HG03460 (cell line): Measurements from ENCODE around the gene TFRC.
A peak's percentile ranks its signal among the peaks of the same experiment; 100 is the strongest.
"Not testable (repeated sequence)": the region's sequence is repeated elsewhere in the genome, so short reads cannot be mapped to it uniquely, and the experiment has no call there.

Experiments
- ATAC-seq: cut with Tn5 transposase; IDR thresholded peaks from one replicate; pipeline ENCODE4 v1.9.1; 2021; ENCODE audit not compliant: unreplicated experiment

TFRC gene

GRCh38 chr3:196081834-196082618, at the start of gene TFRC:
TFRC (minus strand) TSS chr3:196082090; CDS start chr3:196077099, 4,991 bp downstream.
- peak; percentile 89 for ATAC-seq

- ATAC-seq, result no peak
Observed at GRCh38 chr3:196128172-196128843, 46.4 kb upstream of the TFRC start.

- peak; percentile 55 for ATAC-seq
Observed at GRCh38 chr3:196127308-196128040, 45.6 kb upstream of the TFRC start.

- no peak for ATAC-seq
Observed at GRCh38 chr3:196124608-196125007, 42.7 kb upstream of the TFRC start.

GRCh38 chr3:196122688-196123046, 40.8 kb upstream of the TFRC start:
- ATAC-seq, result no peak

GRCh38 chr3:196122021-196122687, 40.3 kb upstream of the TFRC start:
- no peak for ATAC-seq

- ATAC-seq, result no peak
Observed at GRCh38 chr3:196121066-196121465, 39.2 kb upstream of the TFRC start.

- no peak for ATAC-seq
Observed at GRCh38 chr3:196120291-196120951, 38.5 kb upstream of the TFRC start.

GRCh38 chr3:196117809-196118208, 35.9 kb upstream of the TFRC start:
- no peak for ATAC-seq

- ATAC-seq, result peak; percentile 56
Observed at GRCh38 chr3:196115678-196116083, 33.8 kb upstream of the TFRC start.

- ATAC-seq, result no peak
Observed at GRCh38 chr3:196111939-196112386, 30.1 kb upstream of the TFRC start.

- no peak for ATAC-seq
Observed at GRCh38 chr3:196108075-196108743, 26.3 kb upstream of the TFRC start.

- not testable (repeated sequence) for ATAC-seq
Observed at GRCh38 chr3:196104707-196105106, 22.8 kb upstream of the TFRC start.

GRCh38 chr3:196098365-196098980, 16.6 kb upstream of the TFRC start:
- not testable (repeated sequence) for ATAC-seq

GRCh38 chr3:196097373-196098154, 15.7 kb upstream of the TFRC start:
- no peak for ATAC-seq

GRCh38 chr3:196096382-196096953, 14.6 kb upstream of the TFRC start:
- ATAC-seq, result peak; percentile 82

- ATAC-seq, result no peak
Observed at GRCh38 chr3:196093317-196094111, 11.6 kb upstream of the TFRC start.

GRCh38 chr3:196087906-196088305, 6.0 kb upstream of the TFRC start:
- no peak for ATAC-seq
